Measurements from ENCODE around the gene RBM15.

Gene RBM15

DNA sequence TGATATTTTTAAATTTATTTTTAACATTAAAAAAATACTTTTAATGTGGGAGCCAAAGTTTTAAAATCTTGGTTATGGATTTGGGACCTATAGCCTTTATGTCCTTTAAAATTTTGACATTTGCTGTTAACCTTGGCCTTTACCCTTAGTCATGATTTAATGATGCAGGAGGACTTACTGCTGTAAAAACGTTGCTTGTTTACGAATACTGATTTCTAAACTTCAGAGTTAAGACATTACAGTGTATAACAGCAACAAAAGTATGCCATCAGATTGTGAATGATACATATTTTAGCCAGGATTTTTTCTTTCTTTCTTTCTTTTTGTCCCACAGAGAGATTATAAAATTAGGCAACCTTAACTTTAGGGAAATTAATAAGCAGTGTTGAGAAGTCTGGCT is 8.9 kb downstream of the RBM15 start:
- no peak for DNase-seq (ENCODE audit: low spot score)

DNA sequence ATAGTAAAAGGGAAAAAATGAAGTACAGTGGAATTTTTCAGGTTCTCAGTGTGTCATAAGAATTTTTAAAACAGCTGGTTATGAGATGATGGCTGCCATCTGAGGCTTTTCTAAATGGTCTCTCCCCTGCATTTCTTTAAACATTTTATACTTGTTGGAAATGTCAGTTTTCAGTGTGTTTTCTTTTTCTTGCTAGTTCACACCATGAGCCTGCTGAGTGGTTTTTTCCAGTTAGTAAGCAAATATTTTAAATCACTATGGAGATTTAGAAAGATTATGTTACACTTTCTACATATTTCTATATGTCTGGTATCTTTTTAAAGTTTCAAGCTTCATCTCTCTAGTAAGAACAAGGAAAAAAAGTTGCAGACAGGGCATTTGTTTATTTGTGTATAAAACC is 9.6 kb downstream of the RBM15 start:
- no peak for DNase-seq (ENCODE audit: low spot score)

DNA sequence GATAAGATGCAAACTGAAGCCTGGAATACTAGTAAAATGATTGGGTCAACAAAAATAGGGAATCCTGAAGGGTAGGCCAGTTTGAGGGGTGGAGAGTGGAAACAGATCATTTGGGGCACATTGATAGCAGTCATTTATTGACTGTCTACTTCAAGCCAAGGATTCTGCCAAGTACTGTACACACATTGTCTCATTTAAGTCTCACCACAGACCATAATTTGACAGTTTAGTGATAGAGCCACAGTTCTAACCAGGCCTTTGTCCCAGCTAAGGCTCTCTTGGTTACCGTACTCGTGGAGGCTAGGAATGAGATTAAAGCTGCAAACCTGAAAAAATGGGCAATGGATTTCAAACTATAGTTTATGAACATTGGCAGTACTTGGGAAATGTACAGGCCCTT is 11.2 kb downstream of the RBM15 start:
- DNase-seq (ENCODE audit: low spot score): no peak

DNA sequence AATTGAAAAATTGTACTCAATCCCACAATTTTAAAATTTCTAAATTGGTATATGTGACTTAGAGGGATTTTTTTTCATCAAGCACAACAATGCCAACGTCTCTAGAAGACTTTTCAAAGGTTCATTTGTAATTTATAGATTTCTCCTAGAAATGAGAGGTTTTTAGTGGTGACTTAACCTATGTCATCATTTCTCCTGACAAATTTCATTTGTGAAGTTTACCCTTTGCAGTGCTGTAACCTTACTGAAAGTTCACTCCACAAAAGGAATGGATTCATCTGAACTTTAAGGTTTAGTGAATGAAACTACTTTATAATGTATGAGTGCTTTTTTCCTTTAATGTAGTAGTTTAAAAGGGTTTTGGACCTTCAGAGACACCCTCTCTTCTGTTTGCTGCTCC is 16.1 kb downstream of the RBM15 start:
- DNase-seq (ENCODE audit: low spot score): no peak

DNA sequence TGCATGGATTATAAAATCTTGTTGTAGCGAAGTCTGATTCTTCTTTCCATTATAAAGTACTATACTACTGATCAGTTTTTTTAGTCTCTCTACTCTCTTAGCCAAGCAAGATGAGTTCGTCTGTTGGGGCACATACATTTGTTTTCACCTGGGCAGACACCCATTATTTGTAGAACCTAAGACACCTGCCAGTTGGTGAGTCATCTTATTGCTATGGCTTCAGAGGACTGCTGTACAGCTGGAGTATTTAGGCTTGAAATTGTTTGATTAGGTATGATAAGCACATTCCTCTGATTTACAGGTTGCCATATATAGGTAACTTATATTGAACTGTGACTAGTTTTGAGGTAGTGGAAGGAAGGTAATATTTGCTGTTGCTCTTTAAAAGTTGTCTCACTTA is 17.2 kb downstream of the RBM15 start:
- no peak for DNase-seq (ENCODE audit: low spot score)

DNA sequence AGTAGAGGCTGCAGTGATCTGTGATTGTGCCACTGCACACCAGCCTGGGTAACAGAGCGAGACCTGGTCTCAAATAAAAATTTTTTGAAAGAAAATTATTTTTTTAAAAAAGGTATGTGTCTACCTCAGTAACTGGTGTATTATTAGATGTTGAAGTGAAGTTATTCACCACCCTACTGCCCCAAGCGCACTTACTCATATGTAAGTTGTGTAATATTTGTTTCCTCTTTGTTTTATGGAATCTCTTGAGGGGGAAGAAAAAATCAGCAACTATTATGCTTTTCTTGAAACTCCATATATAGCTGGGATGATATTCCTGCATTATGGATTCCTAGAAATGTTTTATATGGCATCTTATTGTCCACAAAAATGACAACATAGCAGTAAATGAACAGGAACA is 21.3 kb downstream of the RBM15 start:
- no peak for DNase-seq (ENCODE audit: low spot score)

DNA sequence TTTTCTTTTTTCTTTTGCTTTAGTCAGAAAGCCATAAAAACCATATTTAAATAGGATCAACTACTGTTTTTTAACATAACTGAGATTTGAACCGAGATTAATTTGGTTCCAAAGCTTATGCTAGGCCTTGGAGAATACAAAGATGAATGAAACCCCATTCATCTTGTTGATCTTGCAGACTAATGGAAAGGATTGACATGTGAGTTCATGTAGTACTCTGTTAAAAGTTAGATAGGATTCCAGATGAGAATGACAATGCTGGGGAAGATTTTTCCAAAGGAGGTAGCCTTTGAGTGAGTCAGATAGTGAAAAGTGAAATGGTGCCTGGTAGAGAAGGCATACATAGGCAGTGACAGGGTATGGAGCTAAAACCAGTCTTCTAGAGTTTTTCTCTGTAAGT is 22.7 kb downstream of the RBM15 start:
- no peak for DNase-seq (ENCODE audit: low spot score)

DNA sequence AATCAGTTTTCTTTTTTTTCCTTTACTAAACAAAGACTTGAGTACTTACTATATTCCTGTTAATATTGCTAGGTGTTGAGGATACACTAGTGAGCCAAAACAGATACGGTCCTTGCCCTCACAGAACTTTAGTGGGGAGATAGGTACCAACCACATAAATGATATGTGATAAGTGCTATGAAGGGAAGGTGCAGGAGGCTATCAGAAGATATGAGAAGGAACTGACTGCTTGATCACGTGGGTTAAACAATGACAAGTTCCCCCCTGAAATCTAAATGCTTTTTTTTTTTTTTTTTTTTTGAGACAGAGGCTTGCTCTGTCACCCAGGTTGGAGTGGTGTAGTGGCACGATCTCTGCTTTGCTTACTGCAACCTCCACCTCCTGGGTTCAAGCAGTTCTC is 25.0 kb downstream of the RBM15 start:
- DNase-seq (ENCODE audit: low spot score): no peak

DNA sequence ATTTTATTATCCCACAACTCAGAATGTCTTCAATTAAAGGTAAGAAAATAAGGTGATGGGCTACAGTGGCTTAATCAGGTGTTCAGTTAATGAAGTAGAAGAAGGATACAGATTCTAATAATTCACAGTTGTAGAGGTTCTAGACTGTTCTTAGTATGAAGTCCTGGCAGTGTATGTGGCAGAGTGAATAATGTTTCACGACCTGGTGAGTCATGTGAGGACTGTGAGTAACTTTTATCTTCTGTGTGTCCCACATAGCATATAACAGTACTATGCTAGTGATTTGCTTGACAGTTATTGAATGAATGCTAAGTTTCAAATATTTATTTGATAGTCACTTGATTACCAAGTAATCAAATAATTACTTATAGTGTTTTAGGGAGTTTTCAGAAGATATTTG is 31.6 kb downstream of the RBM15 start:
- DNase-seq (ENCODE audit: low spot score): peak; percentile 56

DNA sequence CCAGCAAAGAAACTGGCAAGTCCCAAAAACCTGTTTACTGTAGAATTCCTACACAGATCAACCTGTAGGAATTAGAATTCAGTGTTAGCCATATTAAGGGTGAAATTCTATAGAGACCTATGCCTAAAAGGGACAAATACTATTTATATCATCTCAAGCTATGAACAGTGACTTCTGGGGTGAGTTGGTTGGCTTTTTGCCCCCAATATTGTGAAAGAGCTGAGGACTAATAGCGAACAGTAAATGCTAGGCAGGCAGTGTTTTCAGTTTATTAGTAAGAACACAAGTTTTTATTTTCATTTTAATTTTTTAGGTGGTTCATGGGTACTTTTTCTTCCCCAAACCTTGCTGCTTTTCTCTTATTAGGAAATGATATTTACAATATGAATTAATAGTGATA is 36.3 kb downstream of the RBM15 start:
- peak; percentile 9 for DNase-seq (ENCODE audit: low spot score)

DNA sequence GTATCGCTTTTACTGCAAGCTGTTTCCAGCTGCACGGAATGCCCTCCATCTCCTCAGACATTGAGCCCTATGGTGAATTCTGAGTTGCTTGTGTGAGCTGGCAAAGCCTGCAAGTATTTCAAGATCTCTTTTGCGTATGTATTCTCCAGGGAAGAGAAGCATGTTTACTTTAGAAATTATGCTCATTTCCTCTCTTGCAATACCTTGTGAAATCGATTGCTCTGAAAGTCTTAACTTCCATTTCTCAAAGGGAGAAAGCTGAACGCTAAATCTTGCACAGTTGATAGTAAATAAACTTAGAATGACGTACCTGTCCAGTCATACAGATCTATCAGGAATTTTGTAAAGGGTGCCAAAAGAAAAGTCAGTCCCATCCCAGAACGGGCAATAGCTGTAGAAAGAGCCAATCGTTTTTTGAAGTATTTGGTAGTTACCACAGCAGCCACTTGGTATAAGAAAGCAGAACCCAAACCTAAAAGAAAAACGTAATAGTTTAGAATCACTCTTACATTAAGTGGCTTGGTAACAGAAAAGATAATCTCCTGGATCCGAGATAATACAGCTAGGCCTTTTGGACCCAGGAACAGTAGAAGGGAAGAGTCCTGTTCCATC is 41.6 kb downstream of the RBM15 start:
- no peak for DNase-seq (ENCODE audit: low spot score)

DNA sequence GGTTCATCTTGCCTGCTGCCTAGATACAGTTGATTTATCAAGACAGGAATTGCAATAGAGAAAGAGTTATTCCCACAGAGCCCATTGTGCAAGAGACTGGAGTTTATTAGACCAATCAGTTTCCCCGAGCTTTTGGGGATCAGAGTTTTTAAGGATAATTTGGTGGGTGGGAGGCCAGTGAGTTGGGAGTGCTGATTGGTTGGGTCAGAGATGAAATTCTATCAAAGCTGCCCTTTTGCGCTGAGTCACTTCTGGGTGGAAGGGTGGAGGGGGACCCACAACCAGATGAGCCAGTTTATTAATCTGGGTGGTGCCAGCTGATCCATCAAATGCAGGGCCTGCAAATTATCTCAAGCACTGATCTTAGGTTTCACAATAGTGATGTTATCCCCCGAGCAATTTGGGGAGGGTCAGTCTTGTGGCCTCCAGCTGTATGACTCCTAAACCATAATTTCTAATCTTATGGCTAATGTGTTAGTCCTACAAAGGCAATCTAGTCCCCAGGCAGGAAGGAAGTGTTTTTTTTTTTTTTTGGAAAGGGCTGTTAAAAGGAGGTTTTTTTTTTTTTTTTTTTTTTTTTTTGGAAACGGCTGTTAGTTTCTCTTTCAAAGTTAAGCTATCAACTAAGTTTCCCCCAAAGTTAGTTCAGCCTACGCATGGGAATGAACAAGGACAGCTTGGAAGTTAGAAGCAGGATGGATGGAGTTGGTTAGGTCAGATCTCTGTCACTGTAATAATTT is 44.2 kb downstream of the RBM15 start:
- no peak for DNase-seq (ENCODE audit: low spot score)

DNA sequence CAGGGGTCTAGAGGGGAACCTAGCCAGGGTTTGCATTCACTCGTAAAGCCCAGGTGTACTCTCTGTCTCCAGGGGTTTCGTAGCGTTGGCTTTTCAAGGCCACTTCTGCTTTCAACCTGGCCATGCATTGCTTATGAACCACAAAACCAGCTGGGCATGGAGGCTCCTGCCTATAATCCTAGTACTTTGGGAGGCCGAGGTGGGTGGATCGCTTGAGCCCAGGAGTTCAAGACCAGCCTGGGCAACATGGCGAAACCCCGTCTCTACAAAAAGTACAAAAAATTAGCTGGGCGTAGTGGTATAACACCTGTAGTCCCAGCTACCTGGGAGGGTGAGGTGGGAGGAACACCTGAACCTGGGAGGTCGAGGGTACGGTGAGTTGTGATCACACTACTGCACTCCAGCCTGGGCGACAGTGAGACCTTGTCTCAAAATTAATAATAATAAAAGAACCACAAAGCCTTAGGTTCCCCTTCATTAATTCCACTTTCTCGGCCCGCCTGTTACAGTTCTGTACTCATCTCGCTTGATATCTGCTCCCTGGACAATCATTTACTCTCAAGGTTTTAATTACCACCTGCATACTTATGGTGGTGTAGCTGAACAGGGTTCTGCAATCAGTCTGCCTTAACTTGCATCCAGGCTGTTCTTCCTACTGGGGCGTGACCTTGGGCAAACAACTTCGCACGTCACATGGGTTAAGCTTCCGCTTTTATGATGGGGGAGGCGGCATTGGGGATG is 45.6 kb downstream of the RBM15 start:
- DNase-seq (ENCODE audit: low spot score): no peak

DNA sequence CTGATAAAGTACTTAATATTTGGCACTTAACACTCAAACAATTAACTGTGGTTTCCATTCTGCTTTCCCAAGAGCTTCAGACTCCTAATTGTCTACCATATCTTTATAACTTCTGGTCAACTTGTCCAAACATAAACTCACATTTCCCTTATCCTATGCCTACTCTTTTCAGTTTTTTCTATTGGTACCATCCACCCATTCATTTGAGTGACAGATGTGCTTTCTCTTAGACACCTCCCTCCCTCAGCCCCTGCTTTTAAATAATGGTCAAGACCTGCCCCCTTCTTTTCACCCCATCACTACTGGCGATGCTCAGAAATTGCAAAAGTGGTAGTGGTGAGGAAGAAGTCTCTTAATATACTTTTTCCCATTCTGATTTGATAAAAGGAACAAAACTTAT is 46.2 kb downstream of the RBM15 start:
- no peak for DNase-seq (ENCODE audit: low spot score)

DNA sequence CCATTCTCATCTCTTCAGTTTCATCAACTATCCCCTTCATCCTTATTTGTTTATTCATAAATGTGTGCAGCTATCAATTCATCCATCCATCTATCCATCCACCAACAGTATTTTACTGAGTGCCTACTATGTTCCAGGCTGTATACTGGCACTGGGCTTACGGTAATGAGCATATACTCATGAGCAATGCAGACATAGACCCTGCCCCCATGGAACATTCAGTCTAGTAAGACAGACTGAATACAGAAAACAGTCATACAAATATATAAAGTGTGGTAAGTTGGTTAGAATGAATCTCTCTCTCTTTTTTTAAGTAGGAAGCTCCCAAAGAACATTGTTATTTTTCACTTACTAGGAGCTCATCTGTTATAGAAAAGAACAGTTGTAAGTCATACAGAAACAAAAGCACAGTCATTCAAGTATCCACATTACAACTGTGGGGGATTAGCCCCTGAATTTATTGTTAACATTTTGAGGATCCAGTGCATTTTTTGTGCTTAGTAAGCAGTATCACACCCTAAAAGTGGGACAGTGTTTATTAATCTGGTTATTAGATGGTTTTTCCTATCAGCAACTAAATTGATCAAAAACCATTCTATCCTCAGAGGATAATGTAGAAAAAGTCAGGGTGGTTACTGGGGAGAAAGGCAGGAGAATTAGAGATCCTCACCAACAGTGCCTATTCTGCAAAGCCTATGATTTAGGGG is 48.0 kb downstream of the RBM15 start:
- DNase-seq (ENCODE audit: low spot score): no peak

DNA sequence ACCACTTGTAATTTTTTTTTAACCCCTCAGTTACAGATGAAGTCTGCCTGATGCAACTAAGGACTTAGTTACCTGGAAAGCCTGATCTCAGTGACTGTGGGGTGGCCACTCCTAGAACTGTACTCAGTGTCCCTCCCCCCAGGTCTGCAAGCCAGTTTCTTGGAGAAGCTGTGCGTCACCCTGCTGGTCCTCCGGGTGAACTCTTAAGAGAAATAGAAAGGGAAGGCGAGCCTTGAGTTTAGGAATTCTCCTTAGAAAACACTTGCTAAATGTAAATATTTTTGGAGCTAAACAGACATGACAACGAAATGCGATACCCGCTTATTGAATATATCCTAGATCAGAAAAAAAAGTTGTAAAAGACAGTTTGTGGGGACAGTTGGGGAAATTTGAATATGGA is 50.9 kb downstream of the RBM15 start:
- peak; percentile 76 for DNase-seq (ENCODE audit: low spot score)

DNA sequence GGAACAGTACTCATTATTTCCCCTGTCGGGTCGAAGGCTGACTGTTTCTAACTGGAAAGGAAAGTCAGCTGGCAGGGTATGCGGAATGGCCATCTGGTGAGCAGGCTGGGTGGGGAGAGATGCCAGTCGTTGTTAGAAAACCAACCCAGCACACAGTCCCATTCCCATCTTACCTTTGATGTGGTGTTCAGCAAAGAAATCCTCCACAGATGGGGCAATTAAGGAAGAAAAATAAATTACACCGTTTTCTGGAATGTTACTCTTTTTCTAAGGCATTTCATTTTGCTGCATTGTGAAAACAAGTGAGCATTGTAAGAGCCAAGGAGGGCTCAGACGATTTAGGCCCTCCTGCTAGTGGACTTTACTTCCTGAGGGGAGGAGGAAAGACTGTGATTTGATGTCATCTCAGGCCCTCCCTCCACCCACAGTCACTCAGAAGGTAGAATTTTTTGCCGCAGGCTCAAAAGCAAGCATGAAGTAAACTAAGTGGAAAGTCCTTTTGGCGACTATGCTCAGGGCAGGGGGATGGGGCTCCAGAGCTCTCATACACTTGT is 51.6 kb downstream of the RBM15 start, which contains the start of gene SLC16A4:
SLC16A4 (minus strand) TSS at position 335 of the 554 bp plus-strand sequence. CDS start 1,703 bp downstream, outside the sequence.
- DNase-seq (ENCODE audit: low spot score): peak; percentile 78

DNA sequence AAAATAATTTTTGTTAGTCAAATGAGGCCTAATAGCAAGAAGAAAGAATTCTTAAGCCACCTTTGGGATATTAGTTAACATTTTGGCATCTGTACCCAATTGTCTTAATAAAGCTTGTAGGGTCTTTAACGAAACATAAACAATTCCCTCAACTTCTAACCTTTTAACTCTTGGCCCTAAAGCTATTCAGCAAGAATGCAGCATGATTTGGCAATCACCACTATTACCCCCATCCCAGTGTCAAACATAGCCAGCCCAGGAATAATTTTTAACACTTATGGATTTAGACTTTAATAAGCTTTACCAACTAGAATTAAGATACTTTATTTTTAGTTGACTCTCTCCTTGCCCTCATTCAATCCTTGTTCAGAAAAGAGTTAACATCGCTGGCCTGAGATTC is 54.1 kb downstream of the RBM15 start:
- DNase-seq (ENCODE audit: low spot score): no peak

DNA sequence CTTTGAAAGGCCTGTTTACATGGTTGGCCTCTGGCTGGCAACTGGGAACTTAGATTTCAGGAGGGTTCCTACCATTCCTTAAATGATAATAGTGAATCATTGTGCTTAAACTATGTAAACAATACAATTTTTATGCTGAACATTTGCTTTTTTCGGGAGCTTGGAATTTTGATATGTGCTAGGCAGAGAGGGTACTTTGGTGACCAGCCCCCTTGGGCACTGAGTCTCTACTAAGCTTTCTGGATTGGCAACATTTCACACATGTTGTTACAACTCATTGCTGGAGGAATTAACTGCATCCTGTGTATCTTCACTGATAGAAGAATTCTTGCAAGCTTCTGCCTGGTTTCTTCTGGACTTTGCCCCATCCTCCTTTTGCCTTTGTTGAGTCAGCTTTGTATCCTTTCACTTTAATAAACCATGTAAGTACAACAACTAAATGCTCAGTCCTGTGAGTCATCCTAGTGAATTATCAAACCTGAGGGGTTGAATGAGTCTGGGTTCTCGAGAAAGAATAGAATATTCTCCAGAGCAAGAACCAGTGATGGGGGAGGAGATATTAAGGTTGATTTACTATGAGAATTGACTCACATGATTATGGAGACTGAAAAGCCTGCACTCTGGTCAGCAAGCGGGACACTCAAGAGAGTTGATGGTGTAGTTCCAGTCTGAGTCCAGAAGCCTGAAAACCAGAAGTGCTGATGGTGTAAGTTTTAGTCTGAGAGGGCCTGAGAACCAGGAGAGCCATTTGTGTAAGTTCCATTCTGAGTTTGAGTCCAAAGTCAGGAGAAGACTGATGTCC is 54.7 kb downstream of the RBM15 start:
- DNase-seq (ENCODE audit: low spot score): peak; percentile 50

DNA sequence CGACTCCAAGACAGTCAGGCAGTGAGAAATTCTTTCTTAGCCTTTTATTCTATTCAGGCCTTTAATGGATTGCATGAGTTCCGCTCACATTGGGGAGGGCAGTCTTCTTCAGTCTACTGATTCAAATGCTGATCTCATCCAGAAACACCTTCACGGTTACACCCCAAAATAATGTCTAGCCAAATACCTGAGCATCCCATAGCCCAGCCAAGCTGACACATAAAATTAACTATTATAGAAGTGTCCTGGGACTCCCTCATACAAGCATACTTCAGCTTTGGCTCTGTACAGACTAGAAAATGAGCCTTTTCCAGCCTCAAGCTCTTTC is 55.3 kb downstream of the RBM15 start:
- DNase-seq (ENCODE audit: low spot score): no peak
